T-helper 1 cell treated with Interleukin-12 subunit alpha and Interleukin-12 subunit beta and Interleukin-4 antibody, amounts not matched to agents 30 ng/mL and 1 ng/mL, for 36 hours (primary cell): ENCODE results near the gene C13orf46. TPM values are rescaled to one million over a fixed set of nuclear protein-coding genes. Genes with fewer than 3 reads are reported as not detected.
"Not testable (repeated sequence)": the region's sequence is repeated elsewhere in the genome, so short reads cannot be mapped to it uniquely, and the experiment has no call there.

Source experiments
- intact Hi-C: fragments of 100-400 bp; cut with micrococcal nuclease; formaldehyde crosslinking; loops from one replicate; pipeline ENCODE4 v1.15.1; 2024
- total RNA-seq: library from RNA; stranded (reverse); gene quantifications from 2 replicates; pipeline ENCODE4 v1.2.3, GENCODE V29; 2022

C13orf46 gene
- total RNA-seq, 1 donor from 2014 or later, result 6.6 TPM

GRCh38 chr13:113995051-113995601, 21.2 kb upstream of the C13orf46 start:
- intact Hi-C loops, result no loop called here

- intact Hi-C loops, result no loop called here
These were observed 18.6 kb upstream of the C13orf46 start for GRCh38 chr13:113992276-113993005.

GRCh38 chr13:113991676-113992179, 17.9 kb upstream of the C13orf46 start:
- intact Hi-C loops, result no loop called here

- intact Hi-C loops, result no loop called here
These were observed 17.4 kb upstream of the C13orf46 start for GRCh38 chr13:113991191-113991669.

GRCh38 chr13:113990321-113990837, 16.5 kb upstream of the C13orf46 start:
- intact Hi-C loops, result no loop called here

GRCh38 chr13:113989585-113990300, 15.9 kb upstream of the C13orf46 start:
- intact Hi-C loops, result no loop called here

GRCh38 chr13:113988859-113989258, 15.0 kb upstream of the C13orf46 start:
- intact Hi-C loops, result not testable (repeated sequence)

GRCh38 chr13:113982296-113982661, 8.4 kb upstream of the C13orf46 start:
- intact Hi-C loops, result no loop called here

GRCh38 chr13:113981611-113982295, 7.9 kb upstream of the C13orf46 start:
- intact Hi-C loops, result no loop called here

GRCh38 chr13:113981194-113981605, 7.3 kb upstream of the C13orf46 start:
- intact Hi-C loops, result no loop called here

- intact Hi-C loops, result no loop called here
These were observed 6.7 kb upstream of the C13orf46 start for GRCh38 chr13:113980489-113981064.

- intact Hi-C loops, result no loop called here
These were observed 6.1 kb upstream of the C13orf46 start for GRCh38 chr13:113979791-113980471.

- intact Hi-C loops, result no loop called here
These were observed 5.0 kb upstream of the C13orf46 start for GRCh38 chr13:113978741-113979481.

- intact Hi-C loops, result no loop called here
These were observed 4.1 kb upstream of the C13orf46 start for GRCh38 chr13:113977976-113978375.

GRCh38 chr13:113976711-113977684, 3.1 kb upstream of the C13orf46 start:
- intact Hi-C loops, result no loop called here

- intact Hi-C loops, result no loop called here
These were observed 1.5 kb upstream of the C13orf46 start for GRCh38 chr13:113975416-113975815.

- intact Hi-C loops, result no loop called here
These were observed 717 bp upstream of the C13orf46 start for GRCh38 chr13:113974304-113975281.
